SU-DHL-6 (cell line): ENCODE results near the gene SAFB.
"Not testable (repeated sequence)": the region's sequence is repeated elsewhere in the genome, so short reads cannot be mapped to it uniquely, and the experiment has no call there.

Source experiments
- H2AFZ ChIP-seq: fragments of 200-600 bp; sonication (generic); 2 replicates; pipeline ENCODE4 v1.6.1; 2014; ENCODE audit warnings: low read depth, mild to moderate bottlenecking, moderate library complexity, mixed read lengths, antibody characterized with exemption, low read length; ENCODE audit not compliant: severe bottlenecking
- H3F3A ChIP-seq: fragments of 200-600 bp; shearing (Covaris generic); 2 replicates; pipeline ENCODE4 v1.6.0; 2016; ENCODE audit warnings: antibody characterized with exemption, mild to moderate bottlenecking; ENCODE audit not compliant: insufficient read depth
- H3K27ac ChIP-seq: fragments of 200-600 bp; sonication (generic); 2 replicates; pipeline ENCODE4 v1.5.1; 2016; ENCODE audit warnings: low read depth, mild to moderate bottlenecking, low read length, moderate library complexity, mixed read lengths
- H3K27me3 ChIP-seq: fragments of 200-600 bp; sonication (generic), shearing (Covaris generic); 2 replicates; pipeline ENCODE4 v1.6.0; 2014; ENCODE audit warnings: mild to moderate bottlenecking, low read length
- H3K36me3 ChIP-seq: fragments of 200-600 bp; sonication (generic); 2 replicates; pipeline ENCODE4 v1.6.1; 2014; ENCODE audit warnings: mild to moderate bottlenecking, low read length, mixed read lengths
- H3K4me2 ChIP-seq: fragments of 300-600, 200-600 bp; shearing (Covaris generic), sonication (generic); 2 replicates; pipeline ENCODE4 v1.6.0; 2014; ENCODE audit warnings: low read length, low read depth, mild to moderate bottlenecking; ENCODE audit not compliant: poor library complexity, severe bottlenecking
- H3K4me3 ChIP-seq: fragments of 200-600 bp; sonication (generic); 2 replicates; pipeline ENCODE4 v1.5.1; 2014; ENCODE audit warnings: antibody characterized with exemption, low read length, mild to moderate bottlenecking, mixed read lengths; ENCODE audit not compliant: insufficient read depth, poor library complexity, severe bottlenecking
- H3K79me2 ChIP-seq: fragments of 200-600 bp; sonication (generic); 2 replicates; pipeline ENCODE4 v1.6.1; 2014; ENCODE audit warnings: mild to moderate bottlenecking, low read length, moderate library complexity; ENCODE audit not compliant: insufficient read depth
- H3K9ac ChIP-seq: fragments of 200-600 bp; sonication (generic); 2 replicates; pipeline ENCODE4 v1.7.0; 2014; ENCODE audit warnings: mild to moderate bottlenecking, low read length
- H3K9me2 ChIP-seq: fragments of 200-600 bp; sonication (generic); replicated peaks from 2 replicates; pipeline ENCODE4 v1.6.1; 2014; ENCODE audit warnings: low read length; ENCODE audit not compliant: insufficient read depth
- H3K9me3 ChIP-seq: fragments of 200-600 bp; sonication (generic); 2 replicates; pipeline ENCODE4 v1.6.1; 2014; ENCODE audit warnings: low read length, mixed read lengths; ENCODE audit not compliant: insufficient read depth
- H4K20me1 ChIP-seq: fragments of 200-600 bp; sonication (generic); 2 replicates; pipeline ENCODE4 v1.6.1; 2014; ENCODE audit warnings: low read depth, mild to moderate bottlenecking, antibody characterized with exemption, low read length, moderate library complexity, mixed read lengths
- CTCF ChIP-seq: fragments of 200-600 bp; sonication (generic); IDR thresholded peaks from one replicate; pipeline ENCODE4 v1.5.1; 2017; ENCODE audit warnings: antibody characterized with exemption, mild to moderate bottlenecking, low read length, moderate library complexity; ENCODE audit not compliant: insufficient read depth, poor library complexity, severe bottlenecking
- EZH2phosphoT487 ChIP-seq: fragments of 200-600 bp; sonication (generic), shearing (Covaris generic); conservative IDR thresholded peaks from 2 replicates; pipeline ENCODE4 v1.6.1; 2018; ENCODE audit warnings: mild to moderate bottlenecking, antibody characterized with exemption, low read length, moderate library complexity, mixed read lengths

The SAFB gene

GRCh38 chr19:5686326-5686646 is 63.4 kb downstream of the SAFB start:
- peak overlapping the region; percentile 65 for H3K9ac ChIP-seq
- H2AFZ ChIP-seq = peak overlapping the region; percentile 85

GRCh38 chr19:5686647-5687359 is 63.9 kb downstream of the SAFB start:
- H3K79me2 ChIP-seq = peaks cover 16% of the 10 kb centered on the region
- peaks cover 21% of the 10 kb centered on the region for H3F3A ChIP-seq
- TF ChIP-seq EZH2phosphoT487 (no peak), CTCF (peak; percentile 77)
- no peaks in the 10 kb centered on the region; the same call in 1 of the 2 replicates for H3K36me3 ChIP-seq
- peak overlapping the region; percentile 85 for H2AFZ ChIP-seq
- peak overlapping the region; percentile 62 for H3K4me3 ChIP-seq
- H4K20me1 ChIP-seq = no peaks in the 10 kb centered on the region
- H3K4me2 ChIP-seq = peak overlapping the region; percentile 75
- no peaks in the 10 kb centered on the region for H3K27me3 ChIP-seq
- H3K9ac ChIP-seq = peak overlapping the region; percentile 65
- no peaks in the 10 kb centered on the region for H3K9me2 ChIP-seq
- peak overlapping the region; percentile 58 for H3K27ac ChIP-seq
- H3K9me3 ChIP-seq = no peaks in the 10 kb centered on the region

More at GRCh38 chr19:5686326-5686646, 63.4 kb downstream of the SAFB start:
- H3K4me2 ChIP-seq = peak overlapping the region; percentile 75
- H3K4me3 ChIP-seq = peak overlapping the region; percentile 62
- no peaks in the 10 kb centered on the region for H3K9me2 ChIP-seq
- H3K79me2 ChIP-seq = peaks cover 12% of the 10 kb centered on the region
- H4K20me1 ChIP-seq = no peaks in the 10 kb centered on the region
- H3K27me3 ChIP-seq = no peaks in the 10 kb centered on the region
- H3K9me3 ChIP-seq = no peaks in the 10 kb centered on the region
- peak overlapping the region; percentile 58; the same call in 1 of the 2 replicates for H3K27ac ChIP-seq
- H3K36me3 ChIP-seq = no peaks in the 10 kb centered on the region; the same call in 1 of the 2 replicates
- TF ChIP-seq EZH2phosphoT487 (no peak), CTCF (no peak)
- peaks cover 21% of the 10 kb centered on the region for H3F3A ChIP-seq

- no peaks in the 10 kb centered on the region for H3K27me3 ChIP-seq
- H3K79me2 ChIP-seq = peaks cover 23% of the 10 kb centered on the region
- no peaks in the 10 kb centered on the region; the same call in 1 of the 2 replicates for H3K36me3 ChIP-seq
- no peaks in the 10 kb centered on the region for H3K9me2 ChIP-seq
- no peak overlapping the region for H3K9ac ChIP-seq
- H3K9me3 ChIP-seq = no peaks in the 10 kb centered on the region
- no peak overlapping the region for H3K27ac ChIP-seq
- H3F3A ChIP-seq = peaks cover 22% of the 10 kb centered on the region
- H3K4me3 ChIP-seq = no peak overlapping the region
- TF ChIP-seq CTCF (peak; percentile 7), EZH2phosphoT487 (no peak)
- no peaks in the 10 kb centered on the region for H4K20me1 ChIP-seq
- no peak overlapping the region for H2AFZ ChIP-seq
- H3K4me2 ChIP-seq = peak overlapping the region; percentile 75
Observed at GRCh38 chr19:5687360-5688198, 64.7 kb downstream of the SAFB start.

GRCh38 chr19:5688262-5688881 is 65.5 kb downstream of the SAFB start:
- not testable (repeated sequence) for H3K27ac ChIP-seq, H3K27me3 ChIP-seq, H3K9me2 ChIP-seq, H3K9ac ChIP-seq, H3K36me3 ChIP-seq, H3K4me3 ChIP-seq, H3K9me3 ChIP-seq, H3K4me2 ChIP-seq, H4K20me1 ChIP-seq, H2AFZ ChIP-seq
- peaks cover 30% of the 10 kb centered on the region for H3K79me2 ChIP-seq
- H3F3A ChIP-seq = peaks cover 29% of the 10 kb centered on the region
